Measurements from ENCODE around the gene EIF3D. TPM values are rescaled to one million over a fixed set of nuclear protein-coding genes. Genes with fewer than 3 reads are reported as not detected.

The EIF3D gene
- 196 TPM for polyA plus RNA-seq (2013, experiment 1 of 2)
- polyA plus RNA-seq (2013, experiment 2 of 2), result 182 TPM

GRCh38 chr22:36528795-36529751 lies at the start of gene EIF3D:
Gene EIF3D, minus strand, starts transcription at chr22:36529166. Its CDS starts 3,045 bp downstream, at chr22:36526121.
- peak within 1 kb of the TSS; percentile 94 for H3K27ac ChIP-seq (ENCODE audit: low read depth, low read length, severe bottlenecking)
- no peaks in the 10 kb centered on the region for H3K9me3 ChIP-seq (ENCODE audit: control insufficient read depth, low read length)
- peak within 1 kb of the TSS; percentile 87 for H3K4me3 ChIP-seq (ENCODE audit: extremely low read depth, insufficient read depth, low read length, poor library complexity, severe bottlenecking)
- H3K4me1 ChIP-seq (ENCODE audit: control insufficient read depth, insufficient read depth, low read length, poor library complexity, severe bottlenecking), result no peaks in the 10 kb centered on the region
- 0% methylated on average over 76 to 78 of the region's 82 CpGs for WGBS, 2 experiments (ENCODE audit: insufficient coverage in 2 of 2)
- peaks cover 35% of the 10 kb centered on the region for H3K36me3 ChIP-seq (ENCODE audit: control insufficient read depth, insufficient read depth, low read length)

GRCh38 chr22:36578619-36579018 lies 49.7 kb upstream of the EIF3D start:
- no peak overlapping the region for H3K4me3 ChIP-seq (ENCODE audit: extremely low read depth, insufficient read depth, low read length, poor library complexity, severe bottlenecking)
- 91 to 95% methylated on average over 5 to 7 of the region's 7 CpGs for WGBS, 2 experiments (ENCODE audit: insufficient coverage in 2 of 2)
- H3K4me1 ChIP-seq (ENCODE audit: control insufficient read depth, insufficient read depth, low read length, poor library complexity, severe bottlenecking), result no peaks in the 10 kb centered on the region
- no peak overlapping the region for H3K27ac ChIP-seq (ENCODE audit: low read depth, low read length, severe bottlenecking)
- H3K36me3 ChIP-seq (ENCODE audit: control insufficient read depth, insufficient read depth, low read length), result no peaks in the 10 kb centered on the region
- no peaks in the 10 kb centered on the region for H3K9me3 ChIP-seq (ENCODE audit: control insufficient read depth, low read length)

GRCh38 chr22:36577019-36577418 lies 48.1 kb upstream of the EIF3D start:
- H3K4me3 ChIP-seq (ENCODE audit: extremely low read depth, insufficient read depth, low read length, poor library complexity, severe bottlenecking), result no peak overlapping the region
- 90 to 94% methylated on average over 11 to 12 of the region's 13 CpGs for WGBS, 2 experiments (ENCODE audit: insufficient coverage in 2 of 2)
- H3K27ac ChIP-seq (ENCODE audit: low read depth, low read length, severe bottlenecking), result no peak overlapping the region
- no peaks in the 10 kb centered on the region for H3K36me3 ChIP-seq (ENCODE audit: control insufficient read depth, insufficient read depth, low read length)
- no peaks in the 10 kb centered on the region for H3K9me3 ChIP-seq (ENCODE audit: control insufficient read depth, low read length)
- no peaks in the 10 kb centered on the region for H3K4me1 ChIP-seq (ENCODE audit: control insufficient read depth, insufficient read depth, low read length, poor library complexity, severe bottlenecking)

- Histone ChIP-seq H3K27ac (ENCODE audit: low read depth, low read length, severe bottlenecking) (no peak overlapping the region), H3K4me1 (ENCODE audit: control insufficient read depth, insufficient read depth, low read length, poor library complexity, severe bottlenecking) (no peaks in the 10 kb centered on the region), H3K9me3 (ENCODE audit: control insufficient read depth, low read length) (no peaks in the 10 kb centered on the region), H3K36me3 (ENCODE audit: control insufficient read depth, insufficient read depth, low read length) (no peaks in the 10 kb centered on the region), H3K4me3 (ENCODE audit: extremely low read depth, insufficient read depth, low read length, poor library complexity, severe bottlenecking) (no peak overlapping the region)
- WGBS, 2 experiments (ENCODE audit: insufficient coverage in 2 of 2), result no CpG with 5 or more reads among the region's 1 CpG
Measured at GRCh38 chr22:36574728-36575127, 45.8 kb upstream of the EIF3D start.

GRCh38 chr22:36573815-36574363 lies 44.9 kb upstream of the EIF3D start:
- Histone ChIP-seq H3K4me3 (ENCODE audit: extremely low read depth, insufficient read depth, low read length, poor library complexity, severe bottlenecking) (no peak overlapping the region), H3K27ac (ENCODE audit: low read depth, low read length, severe bottlenecking) (no peak overlapping the region), H3K4me1 (ENCODE audit: control insufficient read depth, insufficient read depth, low read length, poor library complexity, severe bottlenecking) (no peaks in the 10 kb centered on the region), H3K36me3 (ENCODE audit: control insufficient read depth, insufficient read depth, low read length) (no peaks in the 10 kb centered on the region), H3K9me3 (ENCODE audit: control insufficient read depth, low read length) (no peaks in the 10 kb centered on the region)
- WGBS, 2 experiments (ENCODE audit: insufficient coverage in 2 of 2), result 80 to 81% methylated on average over 8 to 9 of the region's 9 CpGs

- H3K4me3 ChIP-seq (ENCODE audit: extremely low read depth, insufficient read depth, low read length, poor library complexity, severe bottlenecking), result no peak overlapping the region
- no peak overlapping the region for H3K27ac ChIP-seq (ENCODE audit: low read depth, low read length, severe bottlenecking)
- WGBS, 2 experiments (ENCODE audit: insufficient coverage in 2 of 2), result 83 to 100% methylated on average over 1 of the region's 2 CpGs
- H3K36me3 ChIP-seq (ENCODE audit: control insufficient read depth, insufficient read depth, low read length), result no peaks in the 10 kb centered on the region
- H3K4me1 ChIP-seq (ENCODE audit: control insufficient read depth, insufficient read depth, low read length, poor library complexity, severe bottlenecking), result no peaks in the 10 kb centered on the region
- H3K9me3 ChIP-seq (ENCODE audit: control insufficient read depth, low read length), result no peaks in the 10 kb centered on the region
Measured at GRCh38 chr22:36571991-36572390, 43.0 kb upstream of the EIF3D start.

GRCh38 chr22:36569999-36570398 lies 41.0 kb upstream of the EIF3D start:
- no peaks in the 10 kb centered on the region for H3K4me1 ChIP-seq (ENCODE audit: control insufficient read depth, insufficient read depth, low read length, poor library complexity, severe bottlenecking)
- 57 to 58% methylated on average over 9 to 12 of the region's 12 CpGs for WGBS, 2 experiments (ENCODE audit: insufficient coverage in 2 of 2)
- H3K27ac ChIP-seq (ENCODE audit: low read depth, low read length, severe bottlenecking), result no peak overlapping the region
- no peaks in the 10 kb centered on the region for H3K36me3 ChIP-seq (ENCODE audit: control insufficient read depth, insufficient read depth, low read length)
- H3K9me3 ChIP-seq (ENCODE audit: control insufficient read depth, low read length), result no peaks in the 10 kb centered on the region
- H3K4me3 ChIP-seq (ENCODE audit: extremely low read depth, insufficient read depth, low read length, poor library complexity, severe bottlenecking), result no peak overlapping the region

- WGBS, 2 experiments (ENCODE audit: insufficient coverage in 2 of 2), result 94 to 100% methylated on average over 1 to 2 of the region's 6 CpGs
- no peaks in the 10 kb centered on the region for H3K4me1 ChIP-seq (ENCODE audit: control insufficient read depth, insufficient read depth, low read length, poor library complexity, severe bottlenecking)
- no peaks in the 10 kb centered on the region for H3K36me3 ChIP-seq (ENCODE audit: control insufficient read depth, insufficient read depth, low read length)
- H3K27ac ChIP-seq (ENCODE audit: low read depth, low read length, severe bottlenecking), result no peak overlapping the region
- no peak overlapping the region for H3K4me3 ChIP-seq (ENCODE audit: extremely low read depth, insufficient read depth, low read length, poor library complexity, severe bottlenecking)
- H3K9me3 ChIP-seq (ENCODE audit: control insufficient read depth, low read length), result no peaks in the 10 kb centered on the region
Measured at GRCh38 chr22:36568846-36569245, 39.9 kb upstream of the EIF3D start.

GRCh38 chr22:36566720-36567119 lies 37.8 kb upstream of the EIF3D start:
- Histone ChIP-seq H3K4me3 (ENCODE audit: extremely low read depth, insufficient read depth, low read length, poor library complexity, severe bottlenecking) (no peak overlapping the region), H3K4me1 (ENCODE audit: control insufficient read depth, insufficient read depth, low read length, poor library complexity, severe bottlenecking) (peaks cover 7% of the 10 kb centered on the region), H3K27ac (ENCODE audit: low read depth, low read length, severe bottlenecking) (no peak overlapping the region), H3K36me3 (ENCODE audit: control insufficient read depth, insufficient read depth, low read length) (no peaks in the 10 kb centered on the region), H3K9me3 (ENCODE audit: control insufficient read depth, low read length) (no peaks in the 10 kb centered on the region)
- whole genome bisulfite sequencing, 2 experiments (ENCODE audit: insufficient coverage in 2 of 2), result 89 to 91% methylated on average over 6 to 7 of the region's 8 CpGs

- WGBS, 2 experiments (ENCODE audit: insufficient coverage in 2 of 2), result 89 to 97% methylated on average over 6 of the region's 6 CpGs
- peaks cover 11% of the 10 kb centered on the region for H3K4me1 ChIP-seq (ENCODE audit: control insufficient read depth, insufficient read depth, low read length, poor library complexity, severe bottlenecking)
- H3K4me3 ChIP-seq (ENCODE audit: extremely low read depth, insufficient read depth, low read length, poor library complexity, severe bottlenecking), result no peak overlapping the region
- H3K9me3 ChIP-seq (ENCODE audit: control insufficient read depth, low read length), result no peaks in the 10 kb centered on the region
- no peaks in the 10 kb centered on the region for H3K36me3 ChIP-seq (ENCODE audit: control insufficient read depth, insufficient read depth, low read length)
- no peak overlapping the region for H3K27ac ChIP-seq (ENCODE audit: low read depth, low read length, severe bottlenecking)
Measured at GRCh38 chr22:36565686-36566085, 36.7 kb upstream of the EIF3D start.

GRCh38 chr22:36565159-36565507 lies 36.2 kb upstream of the EIF3D start:
- H3K4me1 ChIP-seq (ENCODE audit: control insufficient read depth, insufficient read depth, low read length, poor library complexity, severe bottlenecking), result peaks cover 11% of the 10 kb centered on the region
- no peaks in the 10 kb centered on the region for H3K36me3 ChIP-seq (ENCODE audit: control insufficient read depth, insufficient read depth, low read length)
- H3K9me3 ChIP-seq (ENCODE audit: control insufficient read depth, low read length), result no peaks in the 10 kb centered on the region
- WGBS, 2 experiments (ENCODE audit: insufficient coverage in 2 of 2), result 95 to 97% methylated on average over 4 to 5 of the region's 5 CpGs
- H3K27ac ChIP-seq (ENCODE audit: low read depth, low read length, severe bottlenecking), result no peak overlapping the region
- H3K4me3 ChIP-seq (ENCODE audit: extremely low read depth, insufficient read depth, low read length, poor library complexity, severe bottlenecking), result no peak overlapping the region
